H1 (cell line): ENCODE data around the gene RASGRP4. TPM values are rescaled to one million over a fixed set of nuclear protein-coding genes. Genes with fewer than 3 reads are reported as not detected.

Source experiments
- CTCF ChIA-PET: fragments of 300-600 bp; sonication (Branson Sonifier 250); formaldehyde crosslinking; loops from one replicate; lab custom pipeline; 2021; ENCODE audit not compliant: partially characterized antibody; lab: Charles Lee
- POLR2A ChIA-PET: fragments of 300-600 bp; sonication (Branson Sonifier 250); formaldehyde crosslinking; loops from one replicate; lab custom pipeline; 2021; ENCODE audit warnings: inconsistent platforms; ENCODE audit not compliant: partially characterized antibody; lab: Charles Lee
- DNase-seq, 2 experiments: peaks; one replicate each; pipeline versions ENCODE4 v3.0.0 to v3.0.0-alpha.2; 2010 to 2022; ENCODE audit warnings: low spot score in 2 of 2, low read depth in 1 of 2, mixed read lengths in 1 of 2
- FAIRE-seq: peaks from 2 replicates; lab custom pipeline; 2011; peaks lifted over from hg19 to GRCh38; lab: Jason Lieb, UNC
- H2AFZ ChIP-seq: 2 replicates; pipeline ENCODE4 v1.8.1; 2012; ENCODE audit warnings: low read length, inconsistent platforms
- H2AK5ac ChIP-seq: 2 replicates; pipeline ENCODE4 v1.6.1; 2013; ENCODE audit warnings: low read depth, low read length
- H2BK120ac ChIP-seq: replicated peaks from 2 replicates; pipeline ENCODE3; 2013; ENCODE audit warnings: low read depth, low read length, inconsistent platforms
- H2BK12ac ChIP-seq: 2 replicates; pipeline ENCODE4 v1.6.1; 2013; ENCODE audit warnings: low read depth, low read length
- H2BK15ac ChIP-seq: 2 replicates; pipeline ENCODE4 v1.6.1; 2013; ENCODE audit warnings: low read length
- H2BK20ac ChIP-seq: 2 replicates; pipeline ENCODE4 v1.6.1; 2013; ENCODE audit warnings: low read length
- H2BK5ac ChIP-seq: 2 replicates; pipeline ENCODE4 v1.6.1; 2013; ENCODE audit warnings: low read depth, low read length
- H3K14ac ChIP-seq: 2 replicates; pipeline ENCODE4 v1.6.1; 2013; ENCODE audit warnings: inconsistent platforms; ENCODE audit not compliant: insufficient read length
- H3K18ac ChIP-seq: 2 replicates; pipeline ENCODE4 v1.6.1; 2013; ENCODE audit warnings: low read length; ENCODE audit errors: extremely low read depth
- H3K23ac ChIP-seq: 2 replicates; pipeline ENCODE4 v1.6.1; 2013; ENCODE audit warnings: inconsistent platforms; ENCODE audit not compliant: insufficient read length
- H3K23me2 ChIP-seq: 2 replicates; pipeline ENCODE4 v1.6.1; 2013; ENCODE audit warnings: low read depth, low read length
- H3K27ac ChIP-seq: 2 replicates; pipeline ENCODE4 v1.6.1; 2011; ENCODE audit warnings: low read depth, low read length, inconsistent platforms
- H3K27me3 ChIP-seq, 4 experiments: replicated peaks in 1 of 4; 1 replicate in 1 of 4; 2 replicates in 3 of 4; pipeline versions ENCODE4 v1.6.1 to v1.8.1; 2011 to 2013; ENCODE audit warnings: low read length in 3 of 4, mild to moderate bottlenecking in 3 of 4, inconsistent platforms in 2 of 4, mixed read lengths in 2 of 4, moderate library complexity in 1 of 4; ENCODE audit not compliant: control insufficient read depth in 3 of 4, insufficient read depth in 3 of 4; ENCODE audit errors: extremely low read depth in 1 of 4
- H3K36me3 ChIP-seq, 4 experiments: 2 replicates each; pipeline versions ENCODE4 v1.6.1 to v1.8.1; 2011 to 2013; ENCODE audit warnings: mild to moderate bottlenecking in 4 of 4, low read length in 3 of 4, moderate library complexity in 2 of 4, control low read depth in 1 of 4, inconsistent platforms in 1 of 4; ENCODE audit not compliant: insufficient read depth in 4 of 4, control insufficient read depth in 2 of 4
- H3K4ac ChIP-seq: replicated peaks from 2 replicates; pipeline ENCODE3; 2013; ENCODE audit warnings: low read length, low read depth, mixed read lengths, inconsistent platforms; ENCODE audit not compliant: insufficient read length
- H3K4me1 ChIP-seq, 4 experiments: replicated peaks in 1 of 4; 1 replicate in 1 of 4; 2 replicates in 3 of 4; pipeline versions ENCODE4 v1.6.1 to v1.8.1; 2011 to 2013; ENCODE audit warnings: low read length in 3 of 4, inconsistent platforms in 2 of 4, mixed read lengths in 1 of 4; ENCODE audit not compliant: insufficient read depth in 4 of 4, control insufficient read depth in 3 of 4
- H3K4me2 ChIP-seq, 2 experiments: 2 replicates each; pipeline versions ENCODE4 v1.6.1 to v1.8.1; 2011 to 2013; ENCODE audit warnings: low read depth in 2 of 2, low read length in 2 of 2, control low read depth in 1 of 2, inconsistent platforms in 1 of 2, mild to moderate bottlenecking in 1 of 2; ENCODE audit not compliant: insufficient read depth in 1 of 2
- H3K4me3 ChIP-seq, 4 experiments: fragments of 200-600, 300-600 bp in 1 of 4; sonication (generic), shearing (Covaris generic), sonication (Bioruptor Twin) in 1 of 4; 2 replicates each; pipeline versions ENCODE4 v1.5.1 to v1.8.1; 2011 to 2016; ENCODE audit warnings: low read length in 4 of 4, low read depth in 3 of 4, control low read depth in 2 of 4, inconsistent platforms in 2 of 4, mild to moderate bottlenecking in 2 of 4, mixed read lengths in 1 of 4, moderate library complexity in 1 of 4; ENCODE audit not compliant: insufficient read depth in 2 of 4; ENCODE audit errors: extremely low read depth in 1 of 4
- H3K56ac ChIP-seq: replicated peaks from 2 replicates; pipeline ENCODE3; 2013; ENCODE audit warnings: low read depth, mild to moderate bottlenecking, mixed read lengths, low read length, inconsistent platforms; ENCODE audit not compliant: insufficient read length
- H3K79me1 ChIP-seq: 2 replicates; pipeline ENCODE4 v1.6.1; 2013; ENCODE audit warnings: low read depth, low read length, control low read depth
- H3K79me2 ChIP-seq, 2 experiments: 2 replicates each; pipeline versions ENCODE4 v1.6.1 to v1.8.1; 2012 to 2013; ENCODE audit warnings: low read length in 2 of 2, mild to moderate bottlenecking in 2 of 2, inconsistent platforms in 1 of 2; ENCODE audit not compliant: insufficient read depth in 2 of 2, control insufficient read depth in 1 of 2
- H3K9ac ChIP-seq, 4 experiments: replicated peaks in 1 of 4; 1 replicate in 1 of 4; 2 replicates in 3 of 4; pipeline versions ENCODE4 v1.6.1 to v1.8.1; 2011 to 2013; ENCODE audit warnings: low read depth in 3 of 4, low read length in 3 of 4, control low read depth in 2 of 4, mild to moderate bottlenecking in 2 of 4, moderate library complexity in 2 of 4, inconsistent platforms in 1 of 4; ENCODE audit errors: extremely low read depth in 1 of 4
- H3K9me3 ChIP-seq, 2 experiments: 2 replicates each; pipeline versions ENCODE4 v1.6.1 to v1.8.1; 2012 to 2013; ENCODE audit warnings: mild to moderate bottlenecking in 2 of 2, moderate library complexity in 2 of 2, control low read depth in 1 of 2, inconsistent platforms in 1 of 2, low read depth in 1 of 2, low read length in 1 of 2, mixed read lengths in 1 of 2; ENCODE audit not compliant: insufficient read depth in 2 of 2
- H4K20me1 ChIP-seq, 2 experiments: replicated peaks in 1 of 2; 2 replicates each; pipeline versions ENCODE3 to v1.8.1; 2011 to 2013; ENCODE audit warnings: inconsistent platforms in 2 of 2, low read length in 2 of 2, mild to moderate bottlenecking in 1 of 2; ENCODE audit not compliant: insufficient read depth in 2 of 2, control insufficient read depth in 1 of 2
- H4K5ac ChIP-seq: 2 replicates; pipeline ENCODE4 v1.6.1; 2013; ENCODE audit warnings: low read length, low read depth, mixed read lengths, inconsistent platforms; ENCODE audit not compliant: insufficient read length
- H4K8ac ChIP-seq: 2 replicates; pipeline ENCODE4 v1.8.0; 2013; ENCODE audit warnings: mild to moderate bottlenecking, moderate library complexity, low read length, inconsistent platforms; ENCODE audit not compliant: insufficient read depth; ENCODE audit errors: extremely low read depth
- H4K91ac ChIP-seq: replicated peaks from 2 replicates; pipeline ENCODE3; 2013; ENCODE audit warnings: low read length, mixed read lengths, inconsistent platforms; ENCODE audit not compliant: insufficient read length
- EGR1 ChIP-seq: IDR thresholded peaks from 2 replicates; pipeline ENCODE4 v1.6.1; 2011; ENCODE audit warnings: low read depth, low read length, borderline replicate concordance
- KDM1A ChIP-seq: fragments of 200-600, 300-600 bp; sonication (generic); IDR thresholded peaks from 2 replicates; pipeline ENCODE4 v1.7.1; 2016; ENCODE audit warnings: mild to moderate bottlenecking, low read length, borderline replicate concordance
- PHF8 ChIP-seq: fragments of 200-600 bp; sonication (generic); conservative IDR thresholded peaks from 2 replicates; pipeline ENCODE4 v1.7.1; 2012; ENCODE audit warnings: low read depth, mild to moderate bottlenecking, inconsistent platforms, low read length, moderate library complexity
- RAD21 ChIP-seq, 2 experiments: IDR thresholded peaks in 1 of 2; conservative IDR thresholded peaks in 1 of 2; 2 replicates each; pipeline ENCODE4 v1.6.1; 2011; ENCODE audit warnings: low read depth in 2 of 2, low read length in 2 of 2, improper control_type of control experiment in 1 of 2, inconsistent platforms in 1 of 2, mild to moderate bottlenecking in 1 of 2, moderate library complexity in 1 of 2
- RBBP5 ChIP-seq: IDR thresholded peaks from 2 replicates; pipeline ENCODE4 v1.7.1; 2012; ENCODE audit warnings: low read depth, mild to moderate bottlenecking, inconsistent platforms, low read length, moderate library complexity, borderline replicate concordance
- TAF1 ChIP-seq: IDR thresholded peaks from 2 replicates; pipeline ENCODE4 v1.6.1; 2011; ENCODE audit warnings: mild to moderate bottlenecking, low read depth, low read length
- TAF7 ChIP-seq: optimal IDR thresholded peaks from 2 replicates; pipeline ENCODE3; 2011; ENCODE audit warnings: low read depth, mild to moderate bottlenecking, inconsistent platforms, low read length, moderate library complexity, borderline replicate concordance
- USF2 ChIP-seq: IDR thresholded peaks from 2 replicates; pipeline ENCODE4 v1.6.1; 2011; ENCODE audit warnings: low read length, improper control_type of control experiment
- WGBS, 2 experiments: shearing (Covaris generic) in 1 of 2; methylation state at CpG; one replicate each; pipeline versions ENCODE4 v1.1.6 to v1.1.7; 2013 to 2015; ENCODE audit warnings: low lambda C conversion rate in 2 of 2, mixed read lengths in 2 of 2, inconsistent platforms in 1 of 2, low coverage in 1 of 2, missing lambda C conversion rate in 1 of 2; ENCODE audit not compliant: insufficient replicate concordance in 2 of 2, insufficient coverage in 1 of 2, insufficient read length in 1 of 2; ENCODE audit errors: extremely low coverage in 1 of 2, missing lambda C conversion rate in 1 of 2; 5-methylcytosine and 5-hydroxymethylcytosine counted together
- polyA plus RNA-seq, 7 experiments: library from polyadenylated mRNA; depleted of rRNA in 3 of 7; stranded (reverse) in 5 of 7; unstranded in 2 of 7; fragments of >200 nt in 5 of 7; fragments of 200-250 nt in 2 of 7; gene quantifications; 1 replicate in 5 of 7; 2 replicates in 1 of 7; 4 replicates in 1 of 7; pipeline versions ENCODE4 v1.2.1 to v1.2.3, GENCODE V29; 2011 to 2013; ENCODE audit warnings: missing spikeins in 2 of 7, mixed read lengths in 2 of 7
- total RNA-seq: library from RNA; stranded (reverse); fragmentation: NEBNext Ultra II Directional; extraction: Animal tissue kit (Norgen Biotek cat#: 25700); gene quantifications from 2 replicates; pipeline ENCODE4 v1.2.1, GENCODE V29; 2021

The RASGRP4 gene
- total and polyA plus RNA-seq, 2 of the 8 experiments (the other 6 are each of a cell fraction or from before 2014, with no cell fraction given): 1.9 to 3.1 TPM

DNA sequence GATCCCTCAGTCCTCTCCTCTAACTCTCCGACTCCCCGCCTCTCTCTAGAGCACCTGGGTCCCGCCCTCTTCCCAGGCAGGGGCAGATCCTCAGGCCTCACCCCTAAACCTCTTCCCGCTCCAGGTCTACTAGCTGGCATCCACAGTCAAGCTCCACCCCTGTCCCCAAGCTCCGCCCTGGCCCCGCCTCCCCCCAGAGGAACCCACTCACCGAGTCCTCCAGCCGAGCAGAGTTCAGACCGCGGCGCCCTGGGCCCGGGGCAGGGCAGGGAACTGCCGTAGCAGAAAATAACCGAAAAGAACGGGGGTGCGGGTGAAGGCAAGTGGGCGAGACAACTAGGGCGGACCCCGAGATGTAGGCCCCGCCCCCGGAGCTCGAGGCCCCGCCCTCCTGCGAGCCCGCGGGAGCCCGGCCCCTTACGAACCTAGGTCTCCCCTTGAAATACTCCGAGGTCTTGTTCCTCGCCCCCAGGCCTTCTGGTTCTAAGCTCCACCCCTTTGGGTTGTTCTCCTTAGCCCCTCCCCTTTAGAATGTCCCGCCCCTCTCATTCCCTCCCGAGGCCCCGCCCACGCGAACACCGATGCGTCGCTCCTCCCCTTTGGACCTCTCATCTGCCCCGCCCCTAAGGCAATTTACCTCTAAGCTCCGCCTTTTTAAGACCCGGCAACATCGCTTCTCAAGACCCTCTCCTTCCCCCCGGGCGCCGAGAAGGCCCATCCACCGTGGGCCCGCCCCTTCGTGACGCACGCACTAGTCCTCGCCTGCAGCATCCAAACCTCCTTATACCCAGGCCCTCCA, 38.3 kb downstream of the RASGRP4 start, which contains the start of gene GGN:
GGN (minus strand) TSS at position 485 of the 799 bp plus-strand sequence. CDS start 773 bp downstream, outside the sequence.
- Histone ChIP-seq H3K4me3 (peak within 1 kb of the TSS; percentile 93 to 98 (median 96)), H2BK12ac (0 out of 2 replicates have a peak within 1 kb of the TSS, but pooled peaks have one; percentile 39), H4K8ac (peak within 1 kb of the TSS; percentile 91), H3K23me2 (peaks cover 12% of the 10 kb centered on the region), H3K4ac (peak within 1 kb of the TSS; percentile 87), H2BK15ac (peak within 1 kb of the TSS; percentile 72; the same call in 1 of the 2 replicates), H3K27ac (peak within 1 kb of the TSS; percentile 74), H3K36me3 (peaks cover 2 to 16% (median 9%) of the 10 kb centered on the region in 4 experiments; a peak in 4 of 8 replicates), H3K27me3 (no peaks in the 10 kb centered on the region), H4K91ac (peak within 1 kb of the TSS; percentile 92), H2BK120ac (peak within 1 kb of the TSS; percentile 82), H2BK20ac (no peak within 1 kb of the TSS), H3K9ac (peak within 1 kb of the TSS in 3 of 4 experiments; percentile 70 to 80 (median 78); a peak in 6 of 7 replicates), H3K23ac (no peak within 1 kb of the TSS), H2AK5ac (no peak within 1 kb of the TSS), H3K79me2 (peaks cover 0 to 7% of the 10 kb centered on the region in 2 experiments; a peak in 2 of 4 replicates), H3K4me2 (peak within 1 kb of the TSS; percentile 92 to 93), H4K20me1 (peaks cover 0 to 9% of the 10 kb centered on the region in 2 experiments), H3K14ac (no peak within 1 kb of the TSS), H3K56ac (peak within 1 kb of the TSS; percentile 97), H3K9me3 (no peaks in the 10 kb centered on the region), H2BK5ac (peak within 1 kb of the TSS; percentile 86; the same call in 1 of the 2 replicates), H3K18ac (peak within 1 kb of the TSS; percentile 97), H3K79me1 (peaks cover 4% of the 10 kb centered on the region; the same call in 1 of the 2 replicates), H4K5ac (peak within 1 kb of the TSS; percentile 93), H3K4me1 (peaks cover 10 to 23% (median 14%) of the 10 kb centered on the region in 4 experiments), H2AFZ (peak within 1 kb of the TSS; percentile 11; the same call in 1 of the 2 replicates)
- POLR2A ChIA-PET: interaction anchor here (0.7 to 4.3 kb wide), 13 partner anchors 12 to 160 kb away, joined by 3 to 38 read pairs (median 3); partner anchors contain the start of genes C19orf33, FAM98C, PSMD8 and SPINT2
- 3% methylated on average over 32 of the region's 51 CpGs; no CpG with 5 or more reads in 1 of the 2 experiments for WGBS, 2 experiments
- DNase-seq (peak; percentile 95 to 98), FAIRE-seq (peak; percentile 88)
- CTCF ChIA-PET: interaction anchor here (0.7 to 1.1 kb wide), 6 partner anchors 27 to 155 kb away, joined by 3 read pairs; partner anchors contain the start of gene PPP1R14A
- TF ChIP-seq EGR1: peak; percentile 70; the same call in 1 of the 2 replicates
- TF ChIP-seq TAF7: no peak
- TF ChIP-seq TAF1: peak; percentile 12; the same call in 1 of the 2 replicates
- TF ChIP-seq RBBP5: no peak
- no peak for TF ChIP-seq KDM1A
- TF ChIP-seq USF2: no peak
- TF ChIP-seq PHF8: 0 out of 2 replicates have a peak, but pooled peaks have one; percentile 20
- no peak for TF ChIP-seq RAD21 (IDR thresholded peaks at IDR 0.05 in 1 of 2, conservative IDR thresholded peaks at IDR 0.05 in 1 of 2; ENCODE audit: low read depth in 2 of 2, low read length in 2 of 2)
